K562 (cell line): ENCODE measurements around the gene TMEM242. TPM values are rescaled to one million over a fixed set of nuclear protein-coding genes. Genes with fewer than 3 reads are reported as not detected.
A peak's percentile ranks its signal among the peaks of the same experiment; 100 is the strongest.

Experiments used
- ATAC-seq: fragments of 200-7000 bp; cut with Tn5 transposase; 3 replicates; pipeline ENCODE4 v1.9.1; 2020; ENCODE audit warnings: moderate library complexity
- BruUV-seq: library from RNA; stranded (reverse); fragments of 400-500 nt; replicated peaks from 2 replicates; lab custom pipeline; 2021; lab: Mats Ljungman, UMichigan
- CTCF ChIA-PET: fragments of 300-600 bp; formaldehyde crosslinking; extraction: SDS; loops from one replicate; lab custom pipeline; 2021; ENCODE audit warnings: low intra/inter-chr PET ratio; lab: Yijun Ruan, JAX
- POLR2A ChIA-PET: fragments of 300-600, 350-650 bp; sonication (Branson Sonifier 250); formaldehyde crosslinking; extraction: SDS; loops from one replicate; lab custom pipeline; 2021; ENCODE audit warnings: antibody characterized with exemption, inconsistent platforms; lab: Yijun Ruan, JAX
- DNase-seq, 4 experiments: peaks; one replicate each; pipeline versions ENCODE4 v3.0.0 to v3.0.0-alpha.2; 2011 to 2018; ENCODE audit warnings: low spot score in 3 of 4, mixed read lengths in 3 of 4; ENCODE audit errors: extremely low read depth in 1 of 4
- FAIRE-seq: peaks from 2 replicates; lab custom pipeline; 2011; peaks lifted over from hg19 to GRCh38; lab: Jason Lieb, UNC
- H2AFZ ChIP-seq: 2 replicates; pipeline ENCODE4 v1.6.0; 2011; ENCODE audit warnings: low read depth, low read length, control low read depth, inconsistent platforms
- H3K27ac ChIP-seq: fragments of 200-600 bp; 3 replicates; pipeline ENCODE4 v1.8.0; 2011; ENCODE audit warnings: low read depth, mild to moderate bottlenecking, control low read depth, inconsistent platforms, low read length, moderate library complexity, mixed read lengths; ENCODE audit errors: extremely low read depth
- H3K27me3 ChIP-seq, 2 experiments: fragments of 300-600 bp in 1 of 2; 2 replicates in 1 of 2; 3 replicates in 1 of 2; pipeline versions ENCODE4 v1.6.0 to v1.8.0; 2011; ENCODE audit warnings: inconsistent platforms in 2 of 2, low read length in 2 of 2, mild to moderate bottlenecking in 1 of 2, mixed read lengths in 1 of 2, moderate library complexity in 1 of 2; ENCODE audit not compliant: control insufficient read depth in 2 of 2, insufficient read depth in 2 of 2
- H3K36me3 ChIP-seq: fragments of 300-600 bp; 3 replicates; pipeline ENCODE4 v1.8.0; 2011; ENCODE audit warnings: mild to moderate bottlenecking, low read length, inconsistent platforms; ENCODE audit not compliant: control insufficient read depth, insufficient read depth
- H3K4me1 ChIP-seq, 2 experiments: fragments of 200-600 bp in 1 of 2; replicated peaks in 1 of 2; 2 replicates in 1 of 2; 3 replicates in 1 of 2; pipeline versions ENCODE4 v1.5.1 to v1.8.0; 2011; ENCODE audit warnings: inconsistent platforms in 2 of 2, low read length in 2 of 2, mild to moderate bottlenecking in 1 of 2, mixed read lengths in 1 of 2, moderate library complexity in 1 of 2; ENCODE audit not compliant: control insufficient read depth in 2 of 2, insufficient read depth in 2 of 2
- H3K4me2 ChIP-seq: 2 replicates; pipeline ENCODE4 v1.6.1; 2011; ENCODE audit warnings: low read length, control low read depth, inconsistent platforms, mixed read lengths; ENCODE audit not compliant: insufficient read depth
- H3K4me3 ChIP-seq: fragments of 200-600 bp; sonication (generic), shearing (Covaris generic); 2 replicates; pipeline ENCODE4 v1.5.1; 2016; ENCODE audit warnings: control low read depth, inconsistent platforms
- H3K79me2 ChIP-seq: fragments of 200-600 bp; 3 replicates; pipeline ENCODE4 v1.8.0; 2011; ENCODE audit warnings: low read length, inconsistent platforms; ENCODE audit not compliant: control insufficient read depth, insufficient read depth
- H3K9ac ChIP-seq, 2 experiments: 2 replicates each; pipeline versions ENCODE4 v1.6.0 to v1.6.1; 2011; ENCODE audit warnings: low read depth in 2 of 2, low read length in 2 of 2, control low read depth in 1 of 2, inconsistent platforms in 1 of 2, mild to moderate bottlenecking in 1 of 2, mixed read lengths in 1 of 2; ENCODE audit not compliant: insufficient read depth in 1 of 2
- H3K9me1 ChIP-seq: one replicate; pipeline ENCODE4 v1.6.0; 2011; ENCODE audit warnings: inconsistent platforms, mild to moderate bottlenecking, low read length, moderate library complexity; ENCODE audit not compliant: control insufficient read depth, insufficient read depth
- H3K9me3 ChIP-seq: replicated peaks from 2 replicates; pipeline ENCODE4 v1.5.1; 2011; ENCODE audit warnings: low read depth, low read length, inconsistent platforms; ENCODE audit not compliant: control insufficient read depth, insufficient read depth
- H4K20me1 ChIP-seq: replicated peaks from 2 replicates; pipeline ENCODE4 v1.6.1; 2011; ENCODE audit warnings: low read length, inconsistent platforms, mixed read lengths; ENCODE audit not compliant: control insufficient read depth, insufficient read depth
- BMI1 ChIP-seq: fragments of 150-350 bp; IDR thresholded peaks from 2 replicates; pipeline ENCODE4 v1.6.1; 2014; ENCODE audit warnings: low read length
- CBFB ChIP-seq: sonication (generic); formaldehyde crosslinking; IDR thresholded peaks from 2 replicates; pipeline ENCODE4 v1.4.0; 2020; ENCODE audit warnings: mild to moderate bottlenecking, missing genetic modification reagents
- HMG20A ChIP-seq: fragments of 450-650 bp; formaldehyde crosslinking; conservative IDR thresholded peaks from 2 replicates; pipeline ENCODE4 v1.4.0; 2020; ENCODE audit warnings: mild to moderate bottlenecking, mixed read lengths
- HNRNPUL1 ChIP-seq: fragments of 200-400 bp; formaldehyde crosslinking; IDR thresholded peaks from 2 replicates; pipeline ENCODE4 v1.6.1; 2017; ENCODE audit warnings: low read length
- JUND ChIP-seq, 2 experiments: IDR thresholded peaks; 2 replicates in 1 of 2; 3 replicates in 1 of 2; pipeline ENCODE4 v1.6.1; 2011; ENCODE audit warnings: borderline replicate concordance in 2 of 2, low read depth in 2 of 2, low read length in 2 of 2, improper control_type of control experiment in 1 of 2, missing biosample characterization in 1 of 2, missing genetic modification characterization in 1 of 2, missing genetic modification reagents in 1 of 2
- NR2C1 ChIP-seq, 2 experiments: fragments of 450-650 bp; IDR thresholded peaks; 2 replicates each; pipeline ENCODE4 v1.6.1; 2017; ENCODE audit warnings: mild to moderate bottlenecking in 2 of 2, antibody characterized with exemption in 1 of 2, inconsistent platforms in 1 of 2, missing compliant biosample characterization in 1 of 2, missing genetic modification characterization in 1 of 2
- POLR2G ChIP-seq: fragments of 200-400 bp; formaldehyde crosslinking; IDR thresholded peaks from 2 replicates; pipeline ENCODE4 v1.6.1; 2017; ENCODE audit warnings: low read depth, mild to moderate bottlenecking, antibody characterized with exemption, low read length, moderate library complexity
- POLR2H ChIP-seq: IDR thresholded peaks from 2 replicates; pipeline ENCODE4 v1.6.1; 2016; ENCODE audit warnings: missing genetic modification characterization, low read depth, mild to moderate bottlenecking, control low read depth, missing compliant biosample characterization, moderate library complexity
- SAFB2 ChIP-seq: fragments of 200-400 bp; formaldehyde crosslinking; IDR thresholded peaks from 2 replicates; pipeline ENCODE4 v1.6.1; 2018; ENCODE audit warnings: borderline replicate concordance, low read length, low read depth, moderate library complexity; ENCODE audit not compliant: severe bottlenecking
- SMARCC2 ChIP-seq: fragments of 450-650 bp; IDR thresholded peaks from 2 replicates; pipeline ENCODE4 v1.6.1; 2017; ENCODE audit warnings: antibody characterized with exemption, moderate library complexity, mild to moderate bottlenecking, low read depth
- TCFL5 ChIP-seq: fragments of 250-450 bp; sonication (Bioruptor Pico); conservative IDR thresholded peaks from 2 replicates; pipeline ENCODE4 v1.6.1; 2021; ENCODE audit warnings: mild to moderate bottlenecking, moderate library complexity, matching md5 sums
- ZNF174 ChIP-seq: fragments of 250-450 bp; sonication (Bioruptor Pico); IDR thresholded peaks from 2 replicates; pipeline ENCODE4 v1.4.0; 2020; ENCODE audit warnings: mild to moderate bottlenecking
- ZNF232 ChIP-seq: sonication (generic); formaldehyde crosslinking; IDR thresholded peaks from 2 replicates; pipeline ENCODE4 v1.8.0; 2022; ENCODE audit warnings: mild to moderate bottlenecking, missing genetic modification reagents
- ZNF316 ChIP-seq: fragments of 450-650 bp; IDR thresholded peaks from 2 replicates; pipeline ENCODE4 v1.6.1; 2016
- ZNF583 ChIP-seq: fragments of 250-450 bp; sonication (Bioruptor Pico); IDR thresholded peaks from 2 replicates; pipeline ENCODE4 v1.4.0; 2020
- ZNF668 ChIP-seq: fragments of 250-450 bp; sonication (Bioruptor Pico); IDR thresholded peaks from 2 replicates; pipeline ENCODE4 v1.8.0; 2022; ENCODE audit warnings: mild to moderate bottlenecking, inconsistent platforms
- WGBS: fragments of 100-300 bp; shearing (Covaris generic); methylation state at CpG from one replicate; pipeline ENCODE4 v1.1.6; 2016; ENCODE audit warnings: low coverage, mixed read lengths; ENCODE audit not compliant: insufficient coverage; ENCODE audit errors: missing lambda C conversion rate; 5-methylcytosine and 5-hydroxymethylcytosine counted together
- in situ Hi-C: fragments of 300-500 bp; cut with MboI; formaldehyde crosslinking; loops from 4 replicates; pipeline ENCODE4 v1.15.0; 2018; ENCODE audit warnings: inconsistent platforms, mixed read lengths
- intact Hi-C: fragments of 100-400 bp; cut with micrococcal nuclease; formaldehyde crosslinking; loops from 2 replicates; pipeline ENCODE4 v1.14.2; 2022
- polyA plus RNA-seq, 8 experiments: library from polyadenylated mRNA; depleted of rRNA in 4 of 8; stranded (reverse) in 5 of 8; unstranded in 3 of 8; fragments of >200 nt; fragmentation: Nextera tagmentation in 2 of 8; fragmentation: Illumina TruSeq in 1 of 8; extraction: Ambion mirVana in 2 of 8; extraction: Trizol in 1 of 8; gene quantifications; 2 replicates each; pipeline versions ENCODE4 v1.2.1 to v1.2.3, GENCODE V29; 2011 to 2014; ENCODE audit warnings: inconsistent platforms in 1 of 8, missing spikeins in 1 of 8
- total RNA-seq, 7 experiments: library from RNA; depleted of rRNA in 6 of 7; stranded (reverse); fragments of >200 nt in 6 of 7; fragmentation: Illumina TruSeq in 2 of 7; extraction: Trizol in 2 of 7; gene quantifications; 2 replicates each; pipeline versions ENCODE4 v1.2.1 to v1.2.3, GENCODE V29; 2011 to 2021; ENCODE audit warnings: low replicate concordance in 1 of 7
- TF ChIP-seq, protein P1 (sequence below): sonication (generic); formaldehyde crosslinking; IDR thresholded peaks from 2 replicates; pipeline ENCODE4 v1.9.0; 2022; ENCODE audit warnings: mild to moderate bottlenecking, missing genetic modification reagents

TMEM242 gene
- total and polyA plus RNA-seq, 9 of the 15 experiments (the other 6 are each of a cell fraction or from before 2014, with no cell fraction given): 9.5 to 35.3 (median 16.5) TPM

DNA sequence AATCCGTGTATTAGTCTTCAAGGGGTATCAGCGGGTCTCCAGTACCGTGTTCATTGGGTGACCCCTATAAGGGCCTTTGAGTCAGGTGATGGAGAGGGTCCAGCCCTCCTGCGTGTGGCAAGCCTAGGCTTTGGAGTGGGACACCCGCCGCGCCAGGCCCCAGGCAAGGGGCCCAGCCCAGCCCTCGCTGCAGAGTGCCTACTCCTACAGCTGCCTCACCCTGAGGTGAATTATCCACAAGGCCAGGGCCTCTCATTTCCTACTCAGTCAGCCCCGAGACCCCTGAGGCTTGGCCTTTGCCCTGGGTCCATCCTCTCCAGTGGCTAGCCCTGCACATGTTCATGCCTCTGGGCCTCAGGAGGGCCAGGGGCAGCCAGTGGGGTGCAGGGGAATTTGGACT, 45.1 kb downstream of the TMEM242 start:
- TF ChIP-seq HMG20A (CRISPR knock-in tag) (no peak), POLR2G (peak; percentile 50)
- Histone ChIP-seq H3K27ac (no peak overlapping the region), H4K20me1 (no peaks in the 10 kb centered on the region), H2AFZ (no peak overlapping the region), H3K9me1 (no peaks in the 10 kb centered on the region), H3K36me3 (no peaks in the 10 kb centered on the region), H3K27me3 (no peaks in the 10 kb centered on the region; a peak in 1 of 5 replicates), H3K4me3 (no peak overlapping the region), H3K9ac (0 out of 4 replicates have a peak overlapping the region, but pooled peaks of 1 of the 2 experiments have one; percentile 6), H3K9me3 (no peaks in the 10 kb centered on the region), H3K4me2 (no peak overlapping the region), H3K79me2 (no peaks in the 10 kb centered on the region), H3K4me1 (peaks cover 14 to 32% of the 10 kb centered on the region in 2 experiments; a peak in 4 of 5 replicates)
- no peak for FAIRE-seq
- WGBS: 65% methylated on average over 9 of the region's 9 CpGs
- ATAC-seq: no peak
- no peak for DNase-seq
- ChIA-PET POLR2A (interaction anchor here (1.1 to 1.4 kb wide), 3 partner anchors 10 to 15 kb away, joined by 3 to 6 read pairs (median 3); no protein-coding TSS in a partner anchor), CTCF (no interaction called here)
- intact Hi-C loops: loop anchor here (10.0 kb wide), 1 partner anchor 703 kb away; no protein-coding TSS in a partner anchor
- in situ Hi-C loops: no loop called here
- BruUV-seq: no TSS peak

DNA sequence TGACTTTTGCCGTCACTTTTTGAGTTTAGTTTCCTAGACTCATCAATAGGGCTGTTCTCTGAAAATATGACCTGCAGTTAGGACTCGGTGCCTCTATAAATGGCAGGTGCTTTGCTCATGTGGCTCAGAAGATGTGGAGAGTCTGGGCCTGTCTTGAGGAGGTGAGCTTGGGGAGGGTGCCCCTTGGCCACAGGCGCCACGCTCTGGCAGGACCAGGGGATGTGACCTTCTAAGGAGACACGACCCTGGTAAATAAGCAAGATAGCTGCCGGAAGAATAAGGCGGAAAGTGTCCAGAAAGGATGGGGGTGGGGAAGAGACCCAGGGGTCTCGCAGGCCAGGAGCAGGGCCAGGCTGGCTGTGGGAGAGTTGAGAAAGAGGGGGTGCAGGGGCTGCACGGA, 46.6 kb downstream of the TMEM242 start:
- in situ Hi-C loops: no loop called here
- intact Hi-C loops: loop anchor here (10.0 kb wide), 1 partner anchor 702 kb away; no protein-coding TSS in a partner anchor

More for the DNA sequence above, 46.6 kb downstream of the TMEM242 start:
- H3K79me2 ChIP-seq: no peaks in the 10 kb centered on the region
- H3K9me1 ChIP-seq: no peaks in the 10 kb centered on the region
- TF ChIP-seq SMARCC2: no peak
- no peak for TF ChIP-seq ZNF174 (CRISPR knock-in tag)
- TF ChIP-seq HMG20A (CRISPR knock-in tag): no peak
- TF ChIP-seq ZNF316: no peak
- no peak for TF ChIP-seq NR2C1 (IDR thresholded peaks at IDR 0.05)
- no peak for TF ChIP-seq NR2C1 (tag; IDR thresholded peaks at IDR 0.05)
- no peak for TF ChIP-seq HNRNPUL1
- no peak for TF ChIP-seq SAFB2
- no peak for TF ChIP-seq BMI1
- no peak for TF ChIP-seq POLR2H (tag)
- TF ChIP-seq CBFB: no peak
- TF ChIP-seq, protein P1, sequence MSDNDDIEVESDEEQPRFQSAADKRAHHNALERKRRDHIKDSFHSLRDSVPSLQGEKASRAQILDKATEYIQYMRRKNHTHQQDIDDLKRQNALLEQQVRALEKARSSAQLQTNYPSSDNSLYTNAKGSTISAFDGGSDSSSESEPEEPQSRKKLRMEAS (CRISPR knock-in tag): no peak
- TF ChIP-seq JUND (IDR thresholded peaks at IDR 0.05; ENCODE audit: borderline replicate concordance, low read depth, low read length): no peak
- no peak for TF ChIP-seq JUND (tag; IDR thresholded peaks at IDR 0.05; ENCODE audit: borderline replicate concordance, low read depth, low read length)
- no peak for TF ChIP-seq ZNF232 (CRISPR knock-in tag)
- no peak for TF ChIP-seq TCFL5
- no peak for TF ChIP-seq ZNF668 (CRISPR knock-in tag)
- TF ChIP-seq ZNF583 (CRISPR knock-in tag): no peak
- FAIRE-seq (no peak), DNase-seq (no peak), ATAC-seq (no peak)
- no peaks in the 10 kb centered on the region for H3K36me3 ChIP-seq
- ChIA-PET CTCF (no interaction called here), POLR2A (interaction anchor here (1.1 to 1.4 kb wide), 2 partner anchors 9 to 13 kb away, joined by 3 to 6 read pairs; no protein-coding TSS in a partner anchor)
- no peak overlapping the region for H2AFZ ChIP-seq
- H3K27me3 ChIP-seq: peaks cover 0 to 2% of the 10 kb centered on the region in 2 experiments; a peak in 1 of 5 replicates
- no peak overlapping the region for H3K9ac ChIP-seq
- H3K4me3 ChIP-seq: no peak overlapping the region
- 69% methylated on average over 9 of the region's 9 CpGs for WGBS
- no peaks in the 10 kb centered on the region for H3K9me3 ChIP-seq
- BruUV-seq: no TSS peak
- peaks cover 14 to 32% of the 10 kb centered on the region in 2 experiments; a peak in 4 of 5 replicates for H3K4me1 ChIP-seq
- no peak overlapping the region for H3K27ac ChIP-seq
- no peak overlapping the region for H3K4me2 ChIP-seq
- no peaks in the 10 kb centered on the region for H4K20me1 ChIP-seq
